Liver (tissue), 9 donors: ENCODE results near the gene ADAM19. TPM values are rescaled to one million over a fixed set of nuclear protein-coding genes. Genes with fewer than 3 reads are reported as not detected.

Source experiments
- DNase-seq: peaks from one replicate; pipeline ENCODE4 v3.0.0-alpha.2; 2017; ENCODE audit warnings: low spot score
- H3K27ac ChIP-seq, 2 donors: one replicate each; pipeline ENCODE4 v1.7.0; 2013; ENCODE audit warnings: inconsistent platforms in 2 of 2, low read length in 2 of 2, control low read depth in 1 of 2, low read depth in 1 of 2, mild to moderate bottlenecking in 1 of 2
- H3K27me3 ChIP-seq, 4 donors: one replicate each; pipeline versions ENCODE4 v1.6.1 to v1.7.0; 2013; ENCODE audit warnings: low read length in 3 of 4, inconsistent platforms in 1 of 4, mild to moderate bottlenecking in 1 of 4, moderate library complexity in 1 of 4; ENCODE audit not compliant: control insufficient read depth in 4 of 4, insufficient read depth in 4 of 4
- H3K36me3 ChIP-seq, 4 donors: one replicate each; pipeline versions ENCODE4 v1.6.1 to v1.7.0; 2013; ENCODE audit warnings: low read length in 3 of 4, mild to moderate bottlenecking in 3 of 4, low read depth in 1 of 4, moderate library complexity in 1 of 4; ENCODE audit not compliant: control insufficient read depth in 4 of 4, insufficient read depth in 3 of 4
- H3K4me1 ChIP-seq, 4 donors: one replicate each; pipeline versions ENCODE4 v1.6.1 to v1.7.0; 2013; ENCODE audit warnings: low read length in 3 of 4, mild to moderate bottlenecking in 3 of 4, moderate library complexity in 1 of 4; ENCODE audit not compliant: control insufficient read depth in 4 of 4, insufficient read depth in 4 of 4
- H3K4me3 ChIP-seq, 3 donors: one replicate each; pipeline versions ENCODE4 v1.6.1 to v1.7.0; 2013; ENCODE audit warnings: low read length in 3 of 3, control low read depth in 1 of 3, low read depth in 1 of 3, mild to moderate bottlenecking in 1 of 3
- H3K9ac ChIP-seq, 2 donors: one replicate each; pipeline ENCODE4 v1.7.0; 2013; ENCODE audit warnings: low read length in 2 of 2, mild to moderate bottlenecking in 2 of 2, moderate library complexity in 2 of 2, control low read depth in 1 of 2, low read depth in 1 of 2
- H3K9me3 ChIP-seq, 4 donors: one replicate each; pipeline versions ENCODE4 v1.6.1 to v1.7.0; 2013; ENCODE audit warnings: low read length in 3 of 4; ENCODE audit not compliant: control insufficient read depth in 4 of 4
- ATF3 ChIP-seq: IDR thresholded peaks from 2 replicates; pipeline ENCODE4 v1.6.1; 2016; ENCODE audit warnings: antibody characterized with exemption
- CTCF ChIP-seq: fragments of 150-350 bp; IDR thresholded peaks from 2 replicates; pipeline ENCODE4 v1.5.1; 2017; ENCODE audit warnings: improper control_type of control experiment, low read depth, low read length; ENCODE audit not compliant: missing input control
- EGR1 ChIP-seq, 2 donors: IDR thresholded peaks; 2 replicates each; pipeline ENCODE4 v1.6.1; 2016 to 2018; ENCODE audit warnings: antibody characterized with exemption in 2 of 2, low read depth in 2 of 2
- FOXA1 ChIP-seq: IDR thresholded peaks from 2 replicates; pipeline ENCODE4 v1.6.1; 2016; ENCODE audit warnings: antibody characterized with exemption
- FOXA2 ChIP-seq: IDR thresholded peaks from 2 replicates; pipeline ENCODE4 v1.6.1; 2016; ENCODE audit warnings: antibody characterized with exemption
- GABPA ChIP-seq, 2 donors: IDR thresholded peaks in 1 of 2; conservative IDR thresholded peaks in 1 of 2; 2 replicates each; pipeline ENCODE4 v1.6.1; 2016; ENCODE audit warnings: antibody characterized with exemption in 2 of 2, mild to moderate bottlenecking in 1 of 2, moderate library complexity in 1 of 2
- HNF4A ChIP-seq, 2 donors: conservative IDR thresholded peaks; 2 replicates each; pipeline ENCODE4 v1.6.1; 2016; ENCODE audit warnings: antibody characterized with exemption in 2 of 2, mild to moderate bottlenecking in 2 of 2
- HNF4G ChIP-seq: IDR thresholded peaks from 2 replicates; pipeline ENCODE4 v1.6.1; 2016; ENCODE audit warnings: antibody characterized with exemption
- JUND ChIP-seq, 2 donors: IDR thresholded peaks; 2 replicates each; pipeline ENCODE4 v1.6.1; 2016; ENCODE audit warnings: antibody characterized with exemption in 2 of 2
- NR2F2 ChIP-seq: IDR thresholded peaks from 2 replicates; pipeline ENCODE4 v1.6.1; 2016; ENCODE audit warnings: antibody characterized with exemption
- RAD21 ChIP-seq, 2 donors: IDR thresholded peaks; 2 replicates each; pipeline ENCODE4 v1.6.1; 2016; ENCODE audit warnings: antibody characterized with exemption in 2 of 2, mild to moderate bottlenecking in 2 of 2
- REST ChIP-seq: IDR thresholded peaks from 2 replicates; pipeline ENCODE4 v1.6.1; 2016; ENCODE audit warnings: antibody characterized with exemption, mild to moderate bottlenecking
- RXRA ChIP-seq, 2 donors: IDR thresholded peaks; 2 replicates each; pipeline ENCODE4 v1.6.1; 2017 to 2018; ENCODE audit warnings: antibody characterized with exemption in 2 of 2, mild to moderate bottlenecking in 1 of 2
- SP1 ChIP-seq: IDR thresholded peaks from 2 replicates; pipeline ENCODE4 v1.6.1; 2018; ENCODE audit warnings: antibody characterized with exemption, mild to moderate bottlenecking
- TAF1 ChIP-seq: conservative IDR thresholded peaks from 2 replicates; pipeline ENCODE4 v1.6.1; 2016; ENCODE audit warnings: antibody characterized with exemption, mild to moderate bottlenecking
- YY1 ChIP-seq: IDR thresholded peaks from 2 replicates; pipeline ENCODE4 v1.6.1; 2016; ENCODE audit warnings: antibody characterized with exemption, mild to moderate bottlenecking
- ZBTB33 ChIP-seq: IDR thresholded peaks from 2 replicates; pipeline ENCODE4 v1.6.1; 2016; ENCODE audit warnings: antibody characterized with exemption
- WGBS: extraction: QIAGEN DNeasy Blood & Tissue Kit; methylation state at CpG from one replicate; pipeline ENCODE4 v1.1.7; 2013; 5-methylcytosine and 5-hydroxymethylcytosine counted together
- polyA plus RNA-seq, 2 donors: library from polyadenylated mRNA; stranded (reverse) in 1 of 2; unstranded in 1 of 2; fragments of 200-250 nt in 1 of 2; fragments of >200 nt in 1 of 2; fragmentation: Nextera tagmentation in 1 of 2; extraction: Ambion mirVana in 1 of 2; gene quantifications; one replicate each; pipeline versions ENCODE4 v1.2.1 to v1.2.3, GENCODE V29; 2013 to 2015
- total RNA-seq, 2 donors: library from RNA; depleted of rRNA; stranded (reverse); fragments of >200 nt; gene quantifications; one replicate each; pipeline ENCODE4 v1.2.3, GENCODE V29; 2014
- donor health status: healthy.
- donor health status: healthy.
- donor health status: healthy.
- donor health status: healthy.
- donor health status: healthy.

Gene ADAM19
- total and polyA plus RNA-seq, 4 donors = 2.4 to 7.1 (median 2.9) TPM

- Histone ChIP-seq H3K27me3 (no peaks in the 10 kb centered on the region), H3K36me3 (no peaks in the 10 kb centered on the region), H3K9me3 (no peaks in the 10 kb centered on the region), H3K9ac (no peak overlapping the region), H3K4me3 (no peak overlapping the region), H3K4me1 (peaks cover 0 to 13% (median 7%) of the 10 kb centered on the region in 4 donors), H3K27ac (no peak overlapping the region)
- DNase-seq = no peak
- 95% methylated on average over 2 of the region's 2 CpGs for WGBS
- no peak for TF ChIP-seq TAF1
- no peak for TF ChIP-seq REST
- no peak for TF ChIP-seq ZBTB33
- no peak for TF ChIP-seq YY1
- TF ChIP-seq NR2F2 = no peak
- TF ChIP-seq ATF3 = no peak
- TF ChIP-seq JUND (IDR thresholded peaks at IDR 0.05) = no peak
These were observed 4.9 kb downstream of the ADAM19 start for GRCh38 chr5:157570531-157571200.

GRCh38 chr5:157568720-157569119 lies 6.9 kb downstream of the ADAM19 start:
- no peak overlapping the region for H3K9ac ChIP-seq
- no peak overlapping the region for H3K27ac ChIP-seq
- DNase-seq = no peak
- no peaks in the 10 kb centered on the region for H3K36me3 ChIP-seq
- no peaks in the 10 kb centered on the region for H3K27me3 ChIP-seq
- H3K4me3 ChIP-seq = no peak overlapping the region
- peaks cover 0 to 13% (median 10%) of the 10 kb centered on the region in 4 donors for H3K4me1 ChIP-seq
- 92% methylated on average over 2 of the region's 2 CpGs for WGBS
- H3K9me3 ChIP-seq = no peaks in the 10 kb centered on the region
- TF ChIP-seq ATF3 = no peak
- no peak for TF ChIP-seq ZBTB33
- TF ChIP-seq RXRA (IDR thresholded peaks at IDR 0.05) = no peak
- TF ChIP-seq JUND (IDR thresholded peaks at IDR 0.05) = no peak
- TF ChIP-seq NR2F2 = no peak
- TF ChIP-seq GABPA (IDR thresholded peaks at IDR 0.05 in 1 of 2, conservative IDR thresholded peaks at IDR 0.05 in 1 of 2) = no peak
- TF ChIP-seq FOXA1 = no peak
- no peak for TF ChIP-seq HNF4G
- no peak for TF ChIP-seq YY1
- no peak for TF ChIP-seq TAF1
- no peak for TF ChIP-seq FOXA2
- TF ChIP-seq CTCF = no peak
- TF ChIP-seq RAD21 (IDR thresholded peaks at IDR 0.05) = no peak
- no peak for TF ChIP-seq SP1
- no peak for TF ChIP-seq EGR1 (IDR thresholded peaks at IDR 0.05; ENCODE audit: low read depth in 2 of 2)
- TF ChIP-seq REST = no peak
- TF ChIP-seq HNF4A (conservative IDR thresholded peaks at IDR 0.05) = no peak
